GM23338 (cell line): ENCODE data around the gene UBL3. TPM values are rescaled to one million over a fixed set of nuclear protein-coding genes. Genes with fewer than 3 reads are reported as not detected.

Experiments
- ATAC-seq: fragments of 200-7000 bp; cut with Tn5 transposase; 3 replicates; pipeline ENCODE4 v1.9.1; 2020
- DNase-seq: peaks from one replicate; pipeline ENCODE4 v3.0.0-alpha.2; 2015; ENCODE audit warnings: low spot score
- H2AFZ ChIP-seq: fragments of 200-600 bp; sonication (generic); 2 replicates; pipeline ENCODE4 v1.8.0; 2016; ENCODE audit warnings: antibody characterized with exemption, mild to moderate bottlenecking, moderate library complexity
- H3F3A ChIP-seq: fragments of 200-600 bp; sonication (generic); replicated peaks from 2 replicates; pipeline ENCODE4 v1.8.0; 2017; ENCODE audit warnings: antibody characterized with exemption, mixed run types, low read depth
- H3K27ac ChIP-seq: fragments of 200-600 bp; sonication (generic); 2 replicates; pipeline ENCODE4 v1.6.1; 2016; ENCODE audit warnings: low read depth
- H3K27me3 ChIP-seq: fragments of 200-600 bp; sonication (generic); 2 replicates; pipeline ENCODE4 v1.8.0; 2016; ENCODE audit warnings: mild to moderate bottlenecking, mixed run types, moderate library complexity; ENCODE audit not compliant: insufficient read depth
- H3K36me3 ChIP-seq: fragments of 200-600 bp; sonication (generic); 2 replicates; pipeline ENCODE4 v1.8.0; 2016; ENCODE audit warnings: mild to moderate bottlenecking; ENCODE audit not compliant: insufficient read depth
- H3K4me1 ChIP-seq: fragments of 200-600 bp; sonication (generic); 2 replicates; pipeline ENCODE4 v1.8.0; 2016; ENCODE audit warnings: mild to moderate bottlenecking, moderate library complexity; ENCODE audit not compliant: insufficient read depth
- H3K4me2 ChIP-seq: fragments of 200-600 bp; sonication (generic); 2 replicates; pipeline ENCODE4 v1.7.1; 2017; ENCODE audit warnings: mixed run types
- H3K4me3 ChIP-seq: fragments of 200-600 bp; sonication (generic); 2 replicates; pipeline ENCODE4 v1.6.1; 2016; ENCODE audit warnings: mixed run types
- H3K79me2 ChIP-seq: fragments of 200-600 bp; sonication (generic); replicated peaks from 2 replicates; pipeline ENCODE4 v1.8.0; 2017; ENCODE audit warnings: mild to moderate bottlenecking; ENCODE audit not compliant: insufficient read depth
- H3K9me2 ChIP-seq: fragments of 200-600 bp; sonication (generic); 2 replicates; pipeline ENCODE4 v1.8.0; 2017; ENCODE audit not compliant: insufficient read depth
- H4K20me1 ChIP-seq: fragments of 200-600 bp; sonication (generic); replicated peaks from 2 replicates; pipeline ENCODE4 v1.8.0; 2017; ENCODE audit warnings: mild to moderate bottlenecking; ENCODE audit not compliant: insufficient read depth
- H3K27ac Mint-ChIP-seq: 2 replicates; pipeline ENCODE4 v1.8.0; 2020; ENCODE audit warnings: inconsistent platforms, mild to moderate bottlenecking, moderate library complexity, mixed read lengths
- H3K27me3 Mint-ChIP-seq: 3 replicates; pipeline ENCODE4 v1.8.0; 2022; ENCODE audit warnings: low read depth, mild to moderate bottlenecking, moderate library complexity, mixed read lengths, inconsistent platforms; ENCODE audit not compliant: insufficient read depth, poor library complexity
- H3K36me3 Mint-ChIP-seq: 3 replicates; pipeline ENCODE4 v1.8.0; 2021; ENCODE audit warnings: low read depth, mild to moderate bottlenecking, inconsistent platforms, moderate library complexity, mixed read lengths
- H3K4me1 Mint-ChIP-seq: 3 replicates; pipeline ENCODE4 v1.8.0; 2020; ENCODE audit warnings: mild to moderate bottlenecking, inconsistent platforms, mixed read lengths
- H3K4me3 Mint-ChIP-seq: 3 replicates; pipeline ENCODE4 v1.8.0; 2021; ENCODE audit warnings: moderate library complexity, mild to moderate bottlenecking, inconsistent platforms, mixed read lengths
- H3K9me3 Mint-ChIP-seq: 3 replicates; pipeline ENCODE4 v1.8.0; 2020; ENCODE audit warnings: moderate library complexity, mild to moderate bottlenecking, inconsistent platforms, mixed read lengths
- CREB1 ChIP-seq: fragments of 250-450 bp; sonication (Bioruptor Pico); IDR thresholded peaks from 2 replicates; pipeline ENCODE4 v1.5.0; 2020; ENCODE audit warnings: low read depth, mild to moderate bottlenecking, moderate library complexity
- CTCF ChIP-seq, 2 experiments: fragments of 200-600 bp in 1 of 2; sonication (generic) in 1 of 2; conservative IDR thresholded peaks; 2 replicates each; pipeline versions ENCODE4 v1.5.1 to v1.6.1; 2016 to 2017; ENCODE audit warnings: antibody characterized with exemption in 2 of 2, low read depth in 2 of 2, mild to moderate bottlenecking in 2 of 2, moderate library complexity in 1 of 2
- ETS1 ChIP-seq: IDR thresholded peaks from 2 replicates; pipeline ENCODE4 v1.6.1; 2016; ENCODE audit warnings: antibody characterized with exemption
- EZH2 ChIP-seq: fragments of 200-600 bp; sonication (generic); IDR thresholded peaks from one replicate; pipeline ENCODE4 v1.8.0; 2017; ENCODE audit warnings: antibody characterized with exemption, mild to moderate bottlenecking, low read depth; ENCODE audit not compliant: unreplicated experiment
- EZH2phosphoT487 ChIP-seq: fragments of 200-600 bp; sonication (generic); IDR thresholded peaks from one replicate; pipeline ENCODE4 v1.8.1; 2018; ENCODE audit warnings: antibody characterized with exemption; ENCODE audit not compliant: unreplicated experiment
- JUNB ChIP-seq: IDR thresholded peaks from one replicate; pipeline ENCODE4 v1.6.1; 2016; ENCODE audit warnings: antibody characterized with exemption; ENCODE audit not compliant: unreplicated experiment
- NANOG ChIP-seq: IDR thresholded peaks from 2 replicates; pipeline ENCODE4 v1.6.1; 2016; ENCODE audit warnings: antibody characterized with exemption, borderline replicate concordance
- POLR2AphosphoS5 ChIP-seq: IDR thresholded peaks from 2 replicates; pipeline ENCODE4 v1.6.1; 2016; ENCODE audit warnings: antibody characterized with exemption, low read depth
- REST ChIP-seq: IDR thresholded peaks from one replicate; pipeline ENCODE4 v1.6.1; 2018; ENCODE audit warnings: antibody characterized with exemption; ENCODE audit not compliant: unreplicated experiment
- STAT1 ChIP-seq: IDR thresholded peaks from one replicate; pipeline ENCODE4 v1.6.1; 2016; ENCODE audit warnings: antibody characterized with exemption; ENCODE audit not compliant: unreplicated experiment
- ZNF114 ChIP-seq: fragments of 250-450 bp; sonication (Bioruptor Pico); IDR thresholded peaks from 2 replicates; pipeline ENCODE4 v1.5.0; 2020; ENCODE audit warnings: mild to moderate bottlenecking, moderate library complexity
- ZNF331 ChIP-seq: fragments of 250-450 bp; sonication (Bioruptor Pico); IDR thresholded peaks from 2 replicates; pipeline ENCODE4 v1.5.0; 2020; ENCODE audit warnings: low read depth, mild to moderate bottlenecking, moderate library complexity
- ZNF462 ChIP-seq: fragments of 250-450 bp; sonication (Bioruptor Pico); IDR thresholded peaks from 2 replicates; pipeline ENCODE4 v1.5.0; 2020; ENCODE audit warnings: mild to moderate bottlenecking, moderate library complexity
- polyA plus RNA-seq: library from polyadenylated mRNA; unstranded; fragments of >200 nt; fragmentation: Nextera tagmentation; extraction: Ambion mirVana; gene quantifications from 2 replicates; pipeline ENCODE4 v1.2.1, GENCODE V29; 2016
- total RNA-seq: library from RNA; depleted of rRNA; stranded (reverse); fragments of >200 nt; shearing (Covaris generic); gene quantifications from 2 replicates; pipeline ENCODE4 v1.2.3, GENCODE V29; 2014

Gene UBL3
- total and polyA plus RNA-seq, 2 experiments from 2014 or later = 9.7 to 21.1 TPM

GRCh38 chr13:29801102-29801501, 49.3 kb downstream of the UBL3 start:
- Histone ChIP-seq H3K36me3 (no peaks in the 10 kb centered on the region), H3F3A (no peaks in the 10 kb centered on the region), H3K27ac (no peak overlapping the region), H3K9me2 (no peaks in the 10 kb centered on the region), H3K4me2 (no peak overlapping the region), H3K4me3 (no peak overlapping the region), H4K20me1 (no peaks in the 10 kb centered on the region), H3K79me2 (peaks cover 81% of the 10 kb centered on the region), H3K4me1 (peaks cover 41% of the 10 kb centered on the region), H2AFZ (no peak overlapping the region), H3K27me3 (no peaks in the 10 kb centered on the region)
- Mint-ChIP-seq H3K4me1 (peaks cover 20% of the 10 kb centered on the region), H3K36me3 (no peaks in the 10 kb centered on the region), H3K27ac (peak overlapping the region; percentile 78), H3K4me3 (no peak overlapping the region), H3K9me3 (no peaks in the 10 kb centered on the region), H3K27me3 (peaks cover 1% of the 10 kb centered on the region)
- DNase-seq (no peak), ATAC-seq (peak; percentile 48)
- TF ChIP-seq CTCF (conservative IDR thresholded peaks at IDR 0.05; ENCODE audit: low read depth in 2 of 2) (no peak), NANOG (no peak), ZNF114 (no peak), ZNF462 (CRISPR knock-in tag) (no peak), JUNB (no peak), POLR2AphosphoS5 (no peak), STAT1 (no peak), EZH2 (no peak), CREB1 (no peak), ZNF331 (CRISPR knock-in tag) (no peak), EZH2phosphoT487 (no peak), ETS1 (no peak), REST (no peak)
